CD4-positive, alpha-beta T cell (primary cell): ENCODE data around the gene TUBB2B. TPM values are rescaled to one million over a fixed set of nuclear protein-coding genes. Genes with fewer than 3 reads are reported as not detected.

Source experiments
- ATAC-seq: fragments of 200-7000 bp; cut with Tn5 transposase; one replicate; pipeline ENCODE4 v1.10.0; 2022; ENCODE audit warnings: mild to moderate bottlenecking; ENCODE audit not compliant: poor library complexity
- CTCF ChIA-PET: fragments of 350-600 bp; sonication (Branson Sonifier 250); formaldehyde crosslinking; loops from one replicate; lab custom pipeline; 2021; ENCODE audit warnings: antibody characterized with exemption, inconsistent platforms; lab: Charles Lee
- POLR2A ChIA-PET: fragments of 350-600 bp; sonication (Branson Sonifier 250); formaldehyde crosslinking; loops from one replicate; lab custom pipeline; 2021; ENCODE audit warnings: antibody characterized with exemption, inconsistent platforms; lab: Charles Lee
- DNase-seq, 14 experiments: peaks; one replicate each; pipeline ENCODE4 v3.0.0-alpha.2; 2013 to 2020; ENCODE audit warnings: mixed read lengths in 2 of 14
- H3K27ac ChIP-seq, 2 donors: one replicate each; pipeline versions ENCODE4 v1.5.1 to v1.7.0; 2013; ENCODE audit warnings: low read length in 2 of 2, low read depth in 1 of 2, mild to moderate bottlenecking in 1 of 2
- H3K27me3 ChIP-seq, 2 experiments: 1 replicate in 1 of 2; 2 replicates in 1 of 2; pipeline versions ENCODE4 v1.6.1 to v1.7.0; 2013; ENCODE audit warnings: low read length in 2 of 2, control low read depth in 1 of 2, mild to moderate bottlenecking in 1 of 2, moderate library complexity in 1 of 2; ENCODE audit not compliant: insufficient read depth in 2 of 2, control insufficient read depth in 1 of 2
- H3K36me3 ChIP-seq: one replicate; pipeline ENCODE4 v1.6.1; 2013; ENCODE audit warnings: low read length, control low read depth; ENCODE audit not compliant: insufficient read depth
- H3K4me1 ChIP-seq: one replicate; pipeline ENCODE4 v1.6.1; 2013; ENCODE audit warnings: low read length, control low read depth; ENCODE audit not compliant: insufficient read depth
- H3K4me3 ChIP-seq: one replicate; pipeline ENCODE4 v1.5.1; 2013; ENCODE audit warnings: mild to moderate bottlenecking, low read length, moderate library complexity
- H3K9me3 ChIP-seq, 2 experiments: 1 replicate in 1 of 2; 2 replicates in 1 of 2; pipeline versions ENCODE4 v1.6.1 to v1.7.0; 2013; ENCODE audit warnings: low read length in 2 of 2, mild to moderate bottlenecking in 2 of 2, control low read depth in 1 of 2, moderate library complexity in 1 of 2; ENCODE audit not compliant: control insufficient read depth in 1 of 2, insufficient read depth in 1 of 2
- H3K27ac Mint-ChIP-seq: one replicate; pipeline ENCODE4 v1.8.0; 2020; ENCODE audit warnings: mixed read lengths
- H3K27me3 Mint-ChIP-seq: one replicate; pipeline ENCODE4 v1.8.0; 2021; ENCODE audit warnings: mixed read lengths
- H3K36me3 Mint-ChIP-seq: one replicate; pipeline ENCODE4 v1.8.0; 2021; ENCODE audit warnings: low read depth, mixed read lengths
- H3K4me1 Mint-ChIP-seq: one replicate; pipeline ENCODE4 v1.8.0; 2021; ENCODE audit warnings: low read depth, mixed read lengths
- H3K4me3 Mint-ChIP-seq: one replicate; pipeline ENCODE4 v1.8.0; 2020; ENCODE audit warnings: mild to moderate bottlenecking, mixed read lengths
- H3K9me3 Mint-ChIP-seq: one replicate; pipeline ENCODE4 v1.8.0; 2020; ENCODE audit warnings: mixed read lengths
- intact Hi-C, 2 experiments: fragments of 100-400 bp; cut with DNase I in 1 of 2; cut with micrococcal nuclease in 1 of 2; formaldehyde crosslinking; loops; one replicate each; pipeline versions ENCODE4 v1.15.1 to v1.9.0; 2023 to 2025; cut with DNase I, micrococcal nuclease
- total RNA-seq, 174 experiments: library from RNA in 2 of 174; stranded (reverse) in 2 of 174; gene quantifications; one replicate each; pipeline ENCODE4 v1.2.3 and lab custom pipeline; 2021 to 2026
- TF ChIP-seq, protein P1 (sequence below): fragments of 200-600 bp; IDR thresholded peaks from one replicate; pipeline ENCODE4 v1.8.0; 2022; ENCODE audit warnings: antibody characterized with exemption, mild to moderate bottlenecking

The TUBB2B gene
- total RNA-seq, 2 experiments from 2014 or later, result not detected

DNA sequence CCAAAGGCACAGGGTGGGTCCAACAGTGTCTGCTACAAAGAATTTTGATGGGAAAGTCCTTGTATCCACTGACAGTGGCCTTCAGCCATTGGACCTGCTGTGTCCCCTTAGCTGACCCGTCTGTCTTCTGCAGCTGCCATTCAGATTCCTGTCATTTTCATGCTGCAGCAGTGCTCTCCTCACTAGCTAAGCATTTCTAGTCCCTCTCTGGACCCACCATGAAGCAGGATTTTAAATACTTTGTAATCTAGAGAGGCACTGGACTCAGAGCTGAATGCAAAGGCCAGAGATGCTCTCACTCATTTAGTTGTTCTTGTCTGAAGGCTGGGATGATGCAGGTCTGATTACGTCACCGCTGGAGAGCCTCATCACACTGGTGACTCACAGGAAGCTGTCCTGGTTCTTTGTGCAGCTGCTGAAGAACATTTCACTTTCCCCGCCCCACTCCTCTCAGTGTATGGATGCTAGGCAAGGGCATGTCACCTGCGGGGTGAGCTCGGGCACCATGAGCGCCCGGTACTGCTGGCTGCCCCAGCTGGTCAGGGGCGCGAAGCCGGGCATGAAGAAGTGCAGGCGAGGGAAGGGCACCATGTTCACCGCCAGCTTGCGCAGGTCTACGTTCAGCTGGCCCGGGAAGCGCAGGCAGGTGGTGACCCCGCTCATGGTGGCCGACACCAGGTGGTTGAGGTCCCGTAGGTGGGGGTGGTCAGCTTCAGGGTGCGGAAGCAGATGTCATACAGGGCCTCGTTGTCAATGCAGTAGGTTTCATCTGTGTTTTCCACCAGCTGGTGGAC lies 50.7 kb downstream of the TUBB2B start:
- Mint-ChIP-seq H3K36me3 (no peaks in the 10 kb centered on the region), H3K9me3 (no peaks in the 10 kb centered on the region), H3K27me3 (no peaks in the 10 kb centered on the region), H3K4me1 (no peaks in the 10 kb centered on the region), H3K27ac (no peak overlapping the region), H3K4me3 (no peak overlapping the region)
- ATAC-seq, result peak; percentile 41
- POLR2A ChIA-PET, result no interaction called here
- Histone ChIP-seq H3K4me3 (no peak overlapping the region), H3K9me3 (no peaks in the 10 kb centered on the region), H3K4me1 (no peaks in the 10 kb centered on the region), H3K36me3 (no peaks in the 10 kb centered on the region), H3K27ac (no peak overlapping the region), H3K27me3 (peaks cover 0 to 4% of the 10 kb centered on the region in 2 experiments)
- TF ChIP-seq, protein P1, sequence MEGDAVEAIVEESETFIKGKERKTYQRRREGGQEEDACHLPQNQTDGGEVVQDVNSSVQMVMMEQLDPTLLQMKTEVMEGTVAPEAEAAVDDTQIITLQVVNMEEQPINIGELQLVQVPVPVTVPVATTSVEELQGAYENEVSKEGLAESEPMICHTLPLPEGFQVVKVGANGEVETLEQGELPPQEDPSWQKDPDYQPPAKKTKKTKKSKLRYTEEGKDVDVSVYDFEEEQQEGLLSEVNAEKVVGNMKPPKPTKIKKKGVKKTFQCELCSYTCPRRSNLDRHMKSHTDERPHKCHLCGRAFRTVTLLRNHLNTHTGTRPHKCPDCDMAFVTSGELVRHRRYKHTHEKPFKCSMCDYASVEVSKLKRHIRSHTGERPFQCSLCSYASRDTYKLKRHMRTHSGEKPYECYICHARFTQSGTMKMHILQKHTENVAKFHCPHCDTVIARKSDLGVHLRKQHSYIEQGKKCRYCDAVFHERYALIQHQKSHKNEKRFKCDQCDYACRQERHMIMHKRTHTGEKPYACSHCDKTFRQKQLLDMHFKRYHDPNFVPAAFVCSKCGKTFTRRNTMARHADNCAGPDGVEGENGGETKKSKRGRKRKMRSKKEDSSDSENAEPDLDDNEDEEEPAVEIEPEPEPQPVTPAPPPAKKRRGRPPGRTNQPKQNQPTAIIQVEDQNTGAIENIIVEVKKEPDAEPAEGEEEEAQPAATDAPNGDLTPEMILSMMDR, result no peak
- DNase-seq, result peak in 6 of 14 experiments; percentile 11 to 62 (median 34)
- intact Hi-C loops, result no loop called here
- CTCF ChIA-PET, result no interaction called here

DNA sequence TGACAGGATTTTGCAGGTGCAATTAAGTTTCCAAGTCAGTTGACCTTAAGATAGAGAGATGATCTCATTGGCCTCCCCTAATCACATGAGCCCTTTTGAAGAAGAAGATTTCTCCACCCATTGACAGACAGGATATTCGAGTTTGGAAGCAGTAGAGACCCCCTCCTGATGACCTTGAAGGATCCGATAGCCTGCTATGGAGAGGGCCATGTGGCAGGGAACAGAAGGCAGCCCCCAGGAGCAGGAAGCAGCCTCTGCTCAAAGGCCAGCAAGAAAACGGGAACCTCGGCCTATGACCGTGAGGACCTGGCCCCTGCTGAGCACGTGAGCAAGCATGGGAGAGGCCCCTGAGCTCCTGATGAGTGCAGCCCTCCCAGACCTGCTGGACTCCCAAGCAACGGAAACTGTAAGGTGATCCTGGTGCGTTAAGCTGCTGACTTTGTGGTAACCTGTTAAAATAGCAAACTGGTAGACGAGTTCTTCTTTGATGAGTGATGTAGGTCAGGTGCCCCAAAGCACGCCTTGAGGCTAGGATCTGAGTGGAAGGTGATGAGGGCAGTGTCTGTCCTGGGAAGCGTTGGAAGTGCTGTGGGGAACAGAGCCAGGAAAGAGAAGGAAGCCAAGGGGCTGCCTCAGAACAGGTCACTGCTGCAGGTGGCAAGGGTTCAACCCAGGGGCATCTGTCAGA lies 51.6 kb downstream of the TUBB2B start:
- ATAC-seq (no peak), DNase-seq (no peak)
- H3K27me3 ChIP-seq, result peaks cover 0 to 4% of the 10 kb centered on the region in 2 experiments
- H3K4me1 Mint-ChIP-seq, result no peaks in the 10 kb centered on the region
- no peaks in the 10 kb centered on the region for H3K9me3 Mint-ChIP-seq
- ChIA-PET CTCF (no interaction called here), POLR2A (no interaction called here)
- no peaks in the 10 kb centered on the region for H3K9me3 ChIP-seq
- TF ChIP-seq, protein P1, result no peak
- no peak overlapping the region for H3K4me3 ChIP-seq
- no peaks in the 10 kb centered on the region for H3K36me3 ChIP-seq
- no peak overlapping the region for H3K27ac Mint-ChIP-seq
- H3K4me3 Mint-ChIP-seq, result no peak overlapping the region
- H3K27ac ChIP-seq, result no peak overlapping the region
- H3K36me3 Mint-ChIP-seq, result no peaks in the 10 kb centered on the region
- intact Hi-C loops, result no loop called here
- no peaks in the 10 kb centered on the region for H3K4me1 ChIP-seq
- H3K27me3 Mint-ChIP-seq, result no peaks in the 10 kb centered on the region

Other genes with a start within 250 kb of the TUBB2B start
- 1 to 10 TPM; 6.7 to 7.7 TPM for gene NQO2, start 227.8 kb downstream of the TUBB2B start, total RNA-seq
- gene RIPK1, start 159.2 kb downstream of the TUBB2B start, total RNA-seq, result 10 to 100 TPM; 17.2 to 17.3 TPM
- 1 to 10 TPM; 5.2 to 5.7 TPM for gene BPHL, start 108.9 kb downstream of the TUBB2B start, total RNA-seq
- gene TUBB2A, start 70.1 kb downstream of the TUBB2B start, total RNA-seq, result 10 to 100 TPM; 54.3 to 58.5 TPM
- gene PSMG4, start 31.3 kb upstream of the TUBB2B start, total RNA-seq, result 10 to 100 TPM; 12.3 to 12.8 TPM
- gene SLC22A23, start 229.4 kb upstream of the TUBB2B start, total RNA-seq, result 10 to 100 TPM; 13.4 to 13.6 TPM